ENCODE data around the gene FUT6.
"Not testable (repeated sequence)": the region's sequence is repeated elsewhere in the genome, so short reads cannot be mapped to it uniquely, and the experiment has no call there.

FUT6 gene

GRCh38 chr19:5857203-5858081 is 17.9 kb upstream of the FUT6 start:
- DNase-seq, result no peak

DNA sequence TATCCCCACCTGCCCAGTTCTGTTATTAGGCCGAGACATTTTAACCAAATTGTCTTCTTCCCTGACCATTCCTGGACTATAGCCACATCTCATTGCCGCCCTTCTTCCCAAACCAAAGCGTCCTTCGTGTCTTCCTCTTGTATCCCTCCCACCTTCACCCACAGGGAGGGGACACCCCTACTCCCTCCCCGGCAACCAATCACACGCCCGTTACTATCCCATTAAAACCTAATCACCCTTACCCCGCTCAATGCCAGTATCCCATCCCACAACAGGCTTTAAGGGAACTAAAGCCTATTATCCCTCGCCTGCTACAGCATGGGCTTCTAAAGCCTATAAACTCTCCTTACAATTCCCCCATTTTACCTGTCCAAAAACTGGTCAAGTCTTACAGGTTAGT is 15.6 kb upstream of the FUT6 start:
- not testable (repeated sequence) for DNase-seq

DNA sequence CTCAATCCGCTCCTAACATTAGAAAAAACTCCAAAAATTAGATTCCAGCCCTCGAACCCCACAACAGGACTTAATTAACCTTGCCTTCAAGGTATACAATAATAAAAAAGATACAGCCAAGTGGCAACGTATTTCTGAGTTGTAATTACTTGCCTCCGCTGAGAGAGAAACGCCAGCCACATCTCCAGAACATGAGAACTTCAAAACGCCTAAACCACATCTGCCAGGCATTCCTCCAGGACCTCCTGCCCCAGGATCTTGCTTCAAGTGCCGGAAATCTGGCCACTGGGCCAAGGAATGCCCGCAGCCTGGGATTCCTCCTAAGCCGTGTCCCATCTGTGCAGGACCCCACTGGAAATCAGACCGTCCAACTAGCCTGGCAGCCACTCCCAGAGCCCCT is 14.6 kb upstream of the FUT6 start:
- not testable (repeated sequence) for DNase-seq

DNA sequence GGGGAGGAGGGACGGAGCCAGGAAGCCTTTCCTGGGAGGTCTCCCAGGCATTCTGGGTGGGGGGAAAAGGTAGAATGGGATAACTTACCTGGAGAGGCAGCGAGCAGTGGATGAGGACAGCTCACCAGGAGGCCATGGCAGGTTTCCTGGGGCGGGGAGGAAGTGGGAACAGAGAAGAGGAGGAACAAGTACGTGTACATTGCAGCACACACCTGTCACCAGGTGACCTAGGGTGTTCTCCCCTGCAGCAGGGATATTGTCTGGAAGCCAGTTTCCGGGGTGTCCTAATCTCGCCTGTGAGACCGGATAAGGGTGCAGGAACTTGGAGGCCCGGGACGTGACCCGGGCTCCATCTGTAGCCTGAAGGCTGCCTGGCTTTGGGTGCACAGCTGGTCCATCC is 11.8 kb upstream of the FUT6 start, which contains the start of gene FUT3:
TSS of gene FUT3 (minus strand) at position 148 of the 400 bp plus-strand sequence.
- DNase-seq, result no peak

- DNase-seq, result peak; percentile 9
Measured at GRCh38 chr19:5850743-5851293, 11.3 kb upstream of the FUT6 start.

DNA sequence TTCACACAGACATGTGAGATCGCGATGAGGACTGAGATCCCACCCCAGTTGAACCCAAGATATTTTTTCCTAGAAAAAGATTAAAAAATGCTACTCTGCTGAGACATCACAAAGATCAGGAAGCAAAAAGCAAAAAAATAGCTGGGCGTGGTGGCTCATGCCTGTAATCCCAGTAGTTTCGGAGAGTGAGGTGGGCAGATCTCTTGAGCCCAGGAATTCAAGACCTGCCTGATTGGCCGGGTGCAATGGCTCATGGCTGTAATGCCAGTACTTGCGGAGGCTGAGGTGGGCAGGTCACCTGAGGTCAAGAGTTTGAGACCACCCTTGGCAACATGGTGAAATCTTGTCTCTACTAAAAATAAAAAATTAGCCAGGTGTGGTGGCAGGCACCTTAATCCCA is 10.7 kb upstream of the FUT6 start:
- DNase-seq, result no peak

- not testable (repeated sequence) for DNase-seq
Measured at GRCh38 chr19:5848621-5849020, 9.1 kb upstream of the FUT6 start.

DNA sequence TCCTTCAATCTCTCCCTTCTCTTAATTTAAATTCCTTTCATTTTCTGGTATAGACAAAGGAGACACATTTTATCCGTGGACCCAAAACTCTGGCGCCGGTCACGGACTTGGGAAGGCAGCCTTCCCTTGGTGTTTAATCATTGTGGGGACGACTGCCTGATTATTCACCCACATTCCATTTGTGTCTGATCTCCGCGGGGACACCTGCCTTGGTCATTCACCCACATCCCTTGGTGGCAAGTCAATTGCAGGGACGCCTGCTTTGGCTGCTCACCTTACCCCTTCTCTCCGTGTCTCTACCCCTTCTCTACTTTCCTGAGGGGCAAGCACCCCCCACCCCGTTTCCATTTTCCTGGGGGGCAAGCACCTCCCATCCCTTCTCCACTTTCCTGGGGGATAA is 8.3 kb upstream of the FUT6 start:
- not testable (repeated sequence) for DNase-seq

DNA sequence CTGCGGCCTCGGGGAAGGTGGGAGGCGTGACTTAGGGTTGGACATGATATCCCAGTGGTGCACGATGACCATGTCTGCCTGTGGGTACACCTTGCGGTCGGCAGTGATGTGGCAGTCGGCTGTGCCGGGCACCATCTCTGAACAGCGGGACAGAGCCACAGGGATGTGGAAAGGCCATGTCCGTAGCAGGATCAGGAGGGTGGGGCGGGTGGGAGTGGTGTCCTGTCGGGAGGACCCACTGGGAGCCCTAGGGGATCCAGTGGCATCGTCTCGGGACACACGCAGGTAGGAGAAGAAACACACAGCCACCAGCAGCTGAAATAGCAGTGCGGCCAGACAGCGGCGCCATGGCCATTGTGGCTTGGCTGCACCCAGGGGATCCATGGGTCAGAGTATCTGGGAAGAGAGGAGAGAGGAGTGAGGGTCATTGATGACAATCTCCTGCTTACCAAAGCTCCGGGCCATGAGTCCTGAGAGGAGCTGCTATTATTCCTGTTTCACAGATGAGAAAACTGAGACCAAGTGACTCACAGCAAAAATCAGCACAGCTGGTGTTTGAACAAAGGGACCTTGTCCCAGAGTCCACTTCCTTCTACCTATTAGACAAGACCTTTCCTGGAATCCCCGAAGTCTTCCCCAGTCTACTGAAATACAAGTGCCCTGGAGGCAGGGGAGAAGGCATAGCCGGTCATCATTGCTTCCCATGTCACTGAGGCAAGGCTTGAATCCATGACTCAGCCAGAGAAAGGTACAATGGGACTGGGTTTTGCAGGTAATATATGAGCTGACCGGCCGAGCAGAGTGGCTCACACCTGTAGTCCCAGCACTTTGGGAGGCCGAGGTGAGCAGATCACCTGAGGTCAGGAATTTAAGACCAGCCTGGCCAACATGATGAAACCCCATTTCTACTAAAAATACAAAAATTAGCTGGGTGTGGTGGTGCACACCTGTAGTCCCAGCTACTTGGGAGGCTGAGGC is 5.2 kb upstream of the FUT6 start:
- no peak for DNase-seq

DNA sequence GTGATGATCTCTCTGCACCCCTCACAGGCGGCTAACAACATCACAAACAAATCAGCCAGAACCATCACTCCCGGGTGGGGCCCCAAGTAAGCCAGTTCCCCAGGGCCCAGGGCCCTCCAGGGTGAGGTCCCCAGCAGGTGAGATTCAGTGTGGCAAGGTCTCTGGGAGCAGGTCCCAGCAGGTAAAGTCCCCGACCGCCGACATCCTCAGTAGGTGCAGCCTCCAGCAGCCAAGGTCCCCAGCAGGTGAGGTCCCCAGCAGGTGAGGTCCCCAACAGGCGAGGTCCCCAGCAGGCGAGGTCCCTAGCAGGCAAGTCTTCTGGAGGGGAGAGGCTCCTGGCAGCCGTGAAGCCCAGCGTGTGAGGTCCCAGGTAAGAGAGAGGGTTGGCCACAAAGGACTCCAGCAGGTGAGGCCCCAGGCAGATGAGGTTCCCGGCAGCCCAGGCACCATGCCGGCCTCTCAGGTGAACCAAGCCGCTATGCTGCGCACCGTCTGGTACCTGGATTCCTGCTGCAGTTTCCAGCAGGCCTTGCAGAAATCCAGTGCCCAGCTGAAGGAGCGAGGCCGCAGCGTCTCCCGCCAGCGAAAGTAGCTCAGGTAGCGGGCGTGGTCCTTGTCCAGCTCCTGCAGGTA is 3.9 kb upstream of the FUT6 start:
- no peak for DNase-seq

GRCh38 chr19:5841735-5842111 is 2.2 kb upstream of the FUT6 start:
- DNase-seq, result not testable (repeated sequence)

GRCh38 chr19:5838353-5839064 is 993 bp downstream of the FUT6 start:
- DNase-seq, result no peak

DNA sequence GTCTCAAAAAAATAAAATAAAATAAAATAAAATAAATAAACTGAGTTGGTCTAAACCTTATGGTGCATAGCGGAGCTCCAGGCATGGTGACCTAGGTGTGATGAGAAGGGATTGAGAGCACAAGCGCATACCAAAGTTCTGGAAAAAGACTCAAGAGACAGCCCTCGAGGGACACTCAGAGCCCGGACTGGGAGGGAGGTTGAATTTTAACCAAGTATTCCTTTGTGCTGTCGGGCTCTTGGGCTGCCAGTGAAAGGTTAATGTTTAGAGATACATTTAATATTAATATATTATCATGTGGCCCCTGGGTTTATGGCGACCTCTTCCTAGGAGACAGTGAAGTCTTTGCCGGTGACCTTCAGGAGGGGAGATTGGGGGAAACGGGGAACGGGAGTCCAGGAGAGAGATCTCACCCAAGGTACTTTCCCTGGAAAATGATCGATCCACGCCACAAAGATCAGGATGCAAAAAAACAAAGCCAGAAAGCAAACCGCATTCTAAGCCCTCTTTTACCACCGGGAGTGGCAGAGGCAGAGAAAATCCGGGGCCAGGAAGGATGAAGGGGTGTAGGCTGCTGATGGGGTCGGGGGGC is 1.6 kb downstream of the FUT6 start:
- no peak for DNase-seq

DNA sequence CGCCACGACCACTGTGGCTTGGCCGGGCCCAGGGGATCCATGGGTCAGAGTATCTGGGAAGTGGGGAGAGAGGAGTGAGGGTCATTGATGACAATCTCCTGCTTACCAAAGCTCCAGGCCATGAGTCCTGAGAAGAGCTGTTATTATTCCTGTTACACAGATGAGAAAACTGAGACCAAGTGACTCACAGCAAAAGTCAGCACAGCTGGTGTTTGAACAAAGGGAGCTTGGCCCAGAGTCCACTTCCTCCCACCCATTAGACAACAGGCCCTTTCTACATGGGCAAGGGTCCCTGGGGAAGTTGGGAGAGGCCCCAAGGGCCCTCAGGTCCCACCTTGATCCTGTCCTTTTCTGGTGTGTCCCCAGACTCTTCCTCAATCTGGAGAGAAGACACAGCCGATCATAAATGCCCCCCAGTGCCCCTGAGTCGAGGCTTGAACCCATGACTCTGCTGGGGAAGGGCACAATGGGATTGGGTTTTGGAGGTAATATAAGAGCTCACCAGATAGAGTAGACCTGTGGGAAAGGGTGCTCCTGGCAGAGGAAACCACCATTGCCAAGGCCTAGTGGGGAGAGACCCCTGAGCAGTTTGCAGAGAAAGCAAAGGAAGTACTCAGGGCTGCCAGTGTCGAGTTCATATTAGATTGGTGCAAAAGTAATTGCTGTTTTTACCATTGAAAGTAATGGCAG is 6.8 kb downstream of the FUT6 start:
- DNase-seq, result no peak

GRCh38 chr19:5832061-5832460 is 7.4 kb downstream of the FUT6 start:
- no peak for DNase-seq

DNA sequence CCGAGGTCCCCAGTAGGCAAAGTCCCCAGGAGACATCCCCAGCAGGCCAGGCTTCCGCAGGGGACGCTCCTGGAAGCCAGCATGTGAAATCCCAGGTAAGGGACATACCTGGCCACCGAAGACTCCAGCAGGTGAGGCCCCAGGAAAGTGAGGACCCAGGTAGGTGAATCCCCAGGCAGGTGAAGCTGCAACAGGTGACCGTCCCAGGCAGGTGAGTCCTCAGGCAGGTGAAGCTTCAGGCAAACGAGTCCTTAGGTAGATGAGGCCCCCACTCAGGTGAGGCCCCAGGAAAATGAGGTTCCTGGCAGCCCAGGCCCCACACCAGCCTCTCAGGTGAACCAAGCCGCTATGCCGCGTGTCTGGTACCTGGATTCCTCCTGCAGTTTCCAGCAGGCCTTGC is 8.3 kb downstream of the FUT6 start:
- no peak for DNase-seq

DNA sequence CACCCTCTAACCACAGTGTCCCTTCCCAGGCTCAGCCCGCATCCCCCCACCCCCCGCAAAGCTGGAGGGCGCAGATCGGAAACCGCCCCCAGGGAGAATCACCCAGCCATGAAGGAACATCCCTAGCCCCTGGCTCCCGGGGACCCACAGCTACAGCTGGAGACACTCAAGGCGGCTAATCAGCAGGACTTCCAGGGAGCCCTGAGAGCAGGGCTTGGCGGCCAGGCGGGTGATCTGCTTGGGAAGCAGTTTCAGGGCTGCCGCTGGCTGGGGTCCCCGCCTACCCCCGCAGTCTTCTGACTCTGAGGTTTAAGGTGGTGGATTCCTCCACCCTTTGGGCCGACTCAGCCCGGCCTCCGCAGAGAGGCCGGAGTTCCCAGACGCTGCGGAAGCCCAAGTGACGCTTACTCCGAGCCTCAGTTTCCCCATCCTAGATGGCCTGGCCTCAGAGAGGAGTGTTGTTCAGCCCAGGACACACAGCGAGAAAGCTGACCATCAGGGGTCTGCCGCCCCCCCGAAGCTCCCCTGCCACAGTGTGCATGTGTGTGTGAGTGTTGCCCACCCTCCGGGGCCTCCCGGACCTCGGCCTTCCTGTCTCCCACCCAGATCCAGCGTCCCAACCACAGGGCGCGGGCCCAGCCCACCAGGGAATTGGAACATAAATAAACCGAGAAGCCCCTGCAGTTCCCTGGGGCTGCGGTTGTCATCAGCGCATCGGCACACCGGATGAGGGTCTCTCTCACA is 9.8 kb downstream of the FUT6 start:
- no peak for DNase-seq

GRCh38 chr19:5828661-5829566 is 10.6 kb downstream of the FUT6 start:
- DNase-seq, result no peak
